ENCODE results near the gene SFXN1. TPM values are rescaled to one million over a fixed set of nuclear protein-coding genes. Genes with fewer than 3 reads are reported as not detected.

SFXN1 gene
- total and polyA plus RNA-seq, 2 of the 4 experiments (the other 2 are of a cell fraction): 131 to 410 TPM

GRCh38 chr5:175516933-175517823 is 38.8 kb downstream of the SFXN1 start:
- POLR2A ChIA-PET (ENCODE audit: unreplicated experiment): no interaction called here
- peaks cover 2% of the 10 kb centered on the region for H3K4me1 ChIP-seq (ENCODE audit: control insufficient read depth, insufficient read depth, low read length)
- no peak overlapping the region for H3K14ac ChIP-seq (replicated peaks; ENCODE audit: low read depth, low read length)
- dilution Hi-C loops (cut with HindIII; ENCODE audit: low sequenced_read_pairs, unreplicated experiment) (no loop called here), in situ Hi-C loops (cut with MboI; ENCODE audit: low sequenced_read_pairs) (no loop called here), intact Hi-C loops (cut with micrococcal nuclease) (no loop called here)
- H2AK9ac ChIP-seq (replicated peaks; ENCODE audit: low read depth, low read length, poor library complexity): peak overlapping the region; percentile 21
- no peak overlapping the region for H3K9ac ChIP-seq (ENCODE audit: low read depth, low read length)
- no peak overlapping the region for H3K4me3 ChIP-seq (ENCODE audit: insufficient read depth, low read depth, low read length)
- no peaks in the 10 kb centered on the region; the same call in 1 of the 2 replicates for H4K20me1 ChIP-seq (ENCODE audit: insufficient read depth, low read length)
- H2BK5ac ChIP-seq (ENCODE audit: low read depth, low read length, poor library complexity, severe bottlenecking): peak overlapping the region; percentile 2
- H3K27me3 ChIP-seq (ENCODE audit: control insufficient read depth, insufficient read depth, low read length): no peaks in the 10 kb centered on the region
- BruUV-seq (replicated peaks): no TSS peak
- peak overlapping the region; percentile 5; the same call in 1 of the 2 replicates for H3K4me2 ChIP-seq (ENCODE audit: low read depth, low read length)
- H2BK120ac ChIP-seq (ENCODE audit: low read depth, low read length): no peak overlapping the region
- ATAC-seq (ENCODE audit: low read depth): peak; percentile 28
- DNase-seq: no peak
- peaks cover 47% of the 10 kb centered on the region for H3K36me3 ChIP-seq (ENCODE audit: control insufficient read depth, insufficient read depth, low read length)
- no peak overlapping the region for H3K27ac ChIP-seq (ENCODE audit: insufficient read depth, low read length)
- peaks cover 6 to 14% of the 10 kb centered on the region in 2 experiments; a peak in 2 of 4 replicates for H3K79me1 ChIP-seq (ENCODE audit: low read depth in 1 of 2, low read length in 2 of 2)
- H3K9me3 ChIP-seq (ENCODE audit: control insufficient read depth, insufficient read depth, low read length): no peaks in the 10 kb centered on the region
- peak overlapping the region; percentile 61 for H2AK5ac ChIP-seq (ENCODE audit: low read depth, low read length)
- H3K4ac ChIP-seq (ENCODE audit: low read depth, low read length): no peak overlapping the region
- H2AFZ ChIP-seq (replicated peaks; ENCODE audit: low read length, poor library complexity): no peak overlapping the region
- CTCF ChIA-PET: interaction anchor here (0.5 kb wide), 1 partner anchor 1128 kb away, joined by 3 read pairs; no protein-coding TSS in a partner anchor
- no peak overlapping the region for H2BK15ac ChIP-seq (ENCODE audit: low read depth, low read length)
- no peak overlapping the region for H4K91ac ChIP-seq (ENCODE audit: insufficient read depth, low read depth, low read length)
- no peak overlapping the region for H3K56ac ChIP-seq (ENCODE audit: extremely low read depth, insufficient read depth, low read length)
- H3K9me1 ChIP-seq (ENCODE audit: insufficient read depth, low read length): peaks cover 11% of the 10 kb centered on the region; the same call in 1 of the 2 replicates
- H2BK20ac ChIP-seq (ENCODE audit: low read depth, low read length): no peak overlapping the region
- H4K5ac ChIP-seq (ENCODE audit: low read depth, low read length): no peak overlapping the region
- 100% methylated on average over 1 of the region's 10 CpGs; no CpG with 5 or more reads in 1 of the 2 experiments for WGBS, 2 experiments (ENCODE audit: extremely low coverage in 2 of 2, insufficient read length in 1 of 2)
- no peak overlapping the region for H3K23ac ChIP-seq (ENCODE audit: low read depth, low read length)
- no peak overlapping the region for H4K8ac ChIP-seq (ENCODE audit: low read depth in 2 of 2, low read length in 2 of 2)
- no peak overlapping the region for H3K18ac ChIP-seq (ENCODE audit: low read depth, low read length)
- TF ChIP-seq ELK1 (IDR thresholded peaks at IDR 0.05; ENCODE audit: borderline replicate concordance, low read depth, low read length) (no peak), RFX5 (IDR thresholded peaks at IDR 0.05; ENCODE audit: low read depth, low read length) (no peak), SMC3 (IDR thresholded peaks at IDR 0.05; ENCODE audit: low read depth, low read length) (no peak), CEBPB (IDR thresholded peaks at IDR 0.05; ENCODE audit: low read depth, low read length) (no peak), CHD1 (IDR thresholded peaks at IDR 0.05; ENCODE audit: low read depth, low read length) (no peak), RCOR1 (IDR thresholded peaks at IDR 0.05; ENCODE audit: insufficient replicate concordance, low read length) (no peak), MAZ (IDR thresholded peaks at IDR 0.05; ENCODE audit: borderline replicate concordance, low read depth, low read length) (no peak), MXI1 (IDR thresholded peaks at IDR 0.05; ENCODE audit: borderline replicate concordance, low read depth, low read length) (no peak), MAFK (IDR thresholded peaks at IDR 0.05; ENCODE audit: low read depth, low read length) (no peak), CTCF (conservative IDR thresholded peaks at IDR 0.05; ENCODE audit: low read depth, low read length) (no peak), BHLHE40 (IDR thresholded peaks at IDR 0.05; ENCODE audit: low read depth, low read length) (no peak), FOS (IDR thresholded peaks at IDR 0.05; ENCODE audit: low read depth, low read length) (no peak), RAD21 (IDR thresholded peaks at IDR 0.05; ENCODE audit: low read length) (no peak), USF2 (IDR thresholded peaks at IDR 0.05; ENCODE audit: low read depth, low read length) (no peak)
